Neural cell (in vitro differentiated cells): ENCODE measurements around the gene FAM163A. TPM values are rescaled to one million over a fixed set of nuclear protein-coding genes. Genes with fewer than 3 reads are reported as not detected.

Experiments used
- H2AFZ ChIP-seq: fragments of 200-600, 300-800 bp; sonication (generic), shearing (Covaris generic); 2 replicates; pipeline ENCODE4 v1.6.0; 2014; ENCODE audit warnings: low read depth, mild to moderate bottlenecking, antibody characterized with exemption, low read length, moderate library complexity
- H3F3A ChIP-seq: fragments of 200-600 bp; shearing (Covaris generic); 2 replicates; pipeline ENCODE4 v1.6.1; 2016; ENCODE audit warnings: mild to moderate bottlenecking, moderate library complexity, mixed read lengths, antibody characterized with exemption, low read length; ENCODE audit not compliant: insufficient read depth, poor library complexity, severe bottlenecking
- H3K27ac ChIP-seq: fragments of 200-600, 300-800 bp; sonication (generic), shearing (Covaris generic); 2 replicates; pipeline ENCODE4 v1.5.1; 2014; ENCODE audit warnings: mild to moderate bottlenecking, low read length, moderate library complexity
- H3K27me3 ChIP-seq: fragments of 300-800, 200-600 bp; sonication (generic), shearing (Covaris generic); 2 replicates; pipeline ENCODE4 v1.6.0; 2014; ENCODE audit warnings: mild to moderate bottlenecking, low read depth, low read length, moderate library complexity; ENCODE audit not compliant: insufficient read depth
- H3K36me3 ChIP-seq: fragments of 300-800, 200-600 bp; sonication (generic), shearing (Covaris generic); 2 replicates; pipeline ENCODE4 v1.5.1; 2014; ENCODE audit warnings: mild to moderate bottlenecking, antibody characterized with exemption, low read length, moderate library complexity; ENCODE audit not compliant: insufficient read depth
- H3K4me2 ChIP-seq: fragments of 300-800, 200-600 bp; sonication (generic), shearing (Covaris generic); 2 replicates; pipeline ENCODE4 v1.6.0; 2014; ENCODE audit warnings: mild to moderate bottlenecking, low read length
- H3K4me3 ChIP-seq: fragments of 300-800, 200-600 bp; sonication (generic), shearing (Covaris generic); 2 replicates; pipeline ENCODE4 v1.5.1; 2014; ENCODE audit warnings: mild to moderate bottlenecking, low read length, moderate library complexity
- H3K79me2 ChIP-seq: fragments of 200-600 bp; shearing (Covaris generic); replicated peaks from 2 replicates; pipeline ENCODE4 v1.6.0; 2014; ENCODE audit warnings: mild to moderate bottlenecking, low read length, moderate library complexity; ENCODE audit not compliant: insufficient read depth
- H3K9ac ChIP-seq: fragments of 300-800, 200-600 bp; sonication (generic), shearing (Covaris generic); 2 replicates; pipeline ENCODE4 v1.6.1; 2016; ENCODE audit warnings: mild to moderate bottlenecking, low read length, mixed read lengths
- H3K9me2 ChIP-seq: fragments of 200-600 bp; shearing (Covaris generic); 2 replicates; pipeline ENCODE4 v1.6.1; 2016; ENCODE audit warnings: mild to moderate bottlenecking, low read length, mixed read lengths; ENCODE audit not compliant: insufficient read depth
- H3K9me3 ChIP-seq: fragments of 200-600, 300-800 bp; sonication (generic), shearing (Covaris generic); 2 replicates; pipeline ENCODE4 v1.6.1; 2016; ENCODE audit warnings: mild to moderate bottlenecking, mixed run types, low read length, moderate library complexity, mixed read lengths
- H4K20me1 ChIP-seq: fragments of 200-600 bp; shearing (Covaris generic); 2 replicates; pipeline ENCODE4 v1.6.1; 2016; ENCODE audit warnings: mild to moderate bottlenecking, mixed run types; ENCODE audit not compliant: insufficient read depth
- CTCF ChIP-seq: fragments of 450-650 bp; IDR thresholded peaks from 2 replicates; pipeline ENCODE4 v1.5.1; 2014; ENCODE audit warnings: antibody characterized with exemption, mild to moderate bottlenecking, moderate library complexity; ENCODE audit not compliant: poor library complexity, severe bottlenecking
- EP300 ChIP-seq: fragments of 450-650 bp; conservative IDR thresholded peaks from 2 replicates; pipeline ENCODE4 v1.6.1; 2014; ENCODE audit warnings: antibody characterized with exemption, mild to moderate bottlenecking, moderate library complexity; ENCODE audit not compliant: poor library complexity, severe bottlenecking
- EZH2 ChIP-seq: fragments of 200-600, 300-800 bp; shearing (Covaris generic), sonication (generic); IDR thresholded peaks from 2 replicates; pipeline ENCODE4 v1.6.1; 2014; ENCODE audit warnings: antibody characterized with exemption, low read length, borderline replicate concordance, mild to moderate bottlenecking; ENCODE audit not compliant: insufficient read depth, poor library complexity, severe bottlenecking
- MXI1 ChIP-seq: fragments of 450-650 bp; conservative IDR thresholded peaks from 2 replicates; pipeline ENCODE4 v1.6.1; 2014; ENCODE audit warnings: antibody characterized with exemption, mild to moderate bottlenecking; ENCODE audit not compliant: poor library complexity, severe bottlenecking
- POLR2AphosphoS5 ChIP-seq: IDR thresholded peaks from 2 replicates; pipeline ENCODE4 v1.6.1; 2012
- RAD21 ChIP-seq: fragments of 450-650 bp; conservative IDR thresholded peaks from 2 replicates; pipeline ENCODE4 v1.6.1; 2014; ENCODE audit warnings: antibody characterized with exemption, mild to moderate bottlenecking, moderate library complexity
- REST ChIP-seq: IDR thresholded peaks from 2 replicates; pipeline ENCODE4 v1.6.1; 2012; ENCODE audit warnings: borderline replicate concordance
- SMC3 ChIP-seq: fragments of 450-650 bp; conservative IDR thresholded peaks from 2 replicates; pipeline ENCODE4 v1.6.1; 2014; ENCODE audit warnings: antibody characterized with exemption, mild to moderate bottlenecking, moderate library complexity; ENCODE audit not compliant: poor library complexity
- TAF1 ChIP-seq: IDR thresholded peaks from 2 replicates; pipeline ENCODE4 v1.6.1; 2012; ENCODE audit warnings: low read depth
- polyA plus RNA-seq: library from polyadenylated mRNA; depleted of rRNA; stranded (reverse); fragments of >200 nt; gene quantifications from 2 replicates; pipeline ENCODE4 v1.2.3, GENCODE V29; 2014

The FAM163A gene
- polyA plus RNA-seq, 1 donor from 2014 or later: 0.21 TPM

- Histone ChIP-seq H3K27me3 (no peaks in the 10 kb centered on the region), H3K9ac (no peak overlapping the region), H3F3A (no peaks in the 10 kb centered on the region), H3K4me3 (no peak overlapping the region), H2AFZ (no peak overlapping the region), H3K4me2 (no peak overlapping the region), H3K79me2 (no peaks in the 10 kb centered on the region), H3K9me3 (no peaks in the 10 kb centered on the region), H3K27ac (no peak overlapping the region), H3K9me2 (no peaks in the 10 kb centered on the region), H4K20me1 (no peaks in the 10 kb centered on the region), H3K36me3 (no peaks in the 10 kb centered on the region)
- TF ChIP-seq EZH2: no peak
Observed at GRCh38 chr1:179800481-179800880, 57.4 kb downstream of the FAM163A start.

- Histone ChIP-seq H3K36me3 (no peaks in the 10 kb centered on the region), H3K79me2 (no peaks in the 10 kb centered on the region), H4K20me1 (no peaks in the 10 kb centered on the region), H3K4me3 (no peak overlapping the region), H3K9me3 (no peaks in the 10 kb centered on the region), H3K4me2 (no peak overlapping the region), H3K9ac (no peak overlapping the region), H3K9me2 (no peaks in the 10 kb centered on the region), H2AFZ (no peak overlapping the region), H3F3A (no peaks in the 10 kb centered on the region), H3K27me3 (no peaks in the 10 kb centered on the region), H3K27ac (no peak overlapping the region)
- TF ChIP-seq EZH2 (no peak), EP300 (no peak), POLR2AphosphoS5 (no peak), TAF1 (no peak), REST (no peak), CTCF (no peak), MXI1 (no peak), SMC3 (no peak), RAD21 (no peak)
Observed at GRCh38 chr1:179803104-179803503, 60.0 kb downstream of the FAM163A start.

- H3F3A ChIP-seq: no peaks in the 10 kb centered on the region
- H3K27ac ChIP-seq: no peak overlapping the region
- no peaks in the 10 kb centered on the region for H3K27me3 ChIP-seq
- H2AFZ ChIP-seq: no peak overlapping the region
- no peaks in the 10 kb centered on the region for H3K9me3 ChIP-seq
- H3K9me2 ChIP-seq: no peaks in the 10 kb centered on the region
- TF ChIP-seq EZH2 (no peak), RAD21 (no peak), SMC3 (no peak), TAF1 (no peak), POLR2AphosphoS5 (no peak), REST (no peak), MXI1 (no peak), CTCF (no peak), EP300 (no peak)
- no peaks in the 10 kb centered on the region for H3K36me3 ChIP-seq
- no peak overlapping the region for H3K4me3 ChIP-seq
- H3K4me2 ChIP-seq: no peak overlapping the region
- no peaks in the 10 kb centered on the region for H4K20me1 ChIP-seq
- no peak overlapping the region for H3K9ac ChIP-seq
- H3K79me2 ChIP-seq: no peaks in the 10 kb centered on the region
Observed at GRCh38 chr1:179803918-179804317, 60.8 kb downstream of the FAM163A start.
